Stimulated activated CD4-positive, alpha-beta T cell treated with anti-CD3 and anti-CD28 coated beads, TNF-alpha, amount 100 ng/mL, for 48 hours (primary cell): Measurements from ENCODE around the gene C4B.
"Not testable (repeated sequence)": the region's sequence is repeated elsewhere in the genome, so short reads cannot be mapped to it uniquely, and the experiment has no call there.

Experiments
- DNase-seq, 3 donors: peaks; one replicate each; pipeline ENCODE4 v3.0.0-alpha.2; 2020; ENCODE audit warnings: low read depth in 3 of 3

The C4B gene

DNA sequence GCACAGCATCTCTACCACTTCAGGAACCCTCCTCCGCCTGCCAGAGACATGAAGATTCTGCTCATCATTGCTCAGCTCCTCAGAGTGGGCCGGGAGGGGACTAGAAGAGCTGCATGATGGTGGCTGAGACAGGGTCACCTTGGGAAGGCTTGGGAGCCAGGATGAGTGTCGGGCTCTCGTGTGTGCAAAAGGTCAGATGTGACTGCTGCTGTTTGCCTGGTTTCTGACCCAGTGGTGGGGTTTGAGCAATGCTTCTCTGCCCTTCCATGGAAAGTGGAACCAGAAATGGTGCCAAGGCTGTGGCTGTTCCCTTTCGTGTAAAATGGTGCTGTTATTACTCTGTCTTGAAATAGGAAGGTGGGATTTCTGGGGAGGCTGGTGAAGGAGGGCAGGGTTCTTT, 33.6 kb upstream of the C4B start:
- not testable (repeated sequence) for DNase-seq

- DNase-seq: not testable (repeated sequence)
Observed at GRCh38 chr6:31981744-31982143, 32.9 kb upstream of the C4B start, which contains the start of gene C4A. Gene C4A, plus strand, starts transcription at chr6:31982057. Its CDS starts 51 bp downstream, at chr6:31982108.

DNA sequence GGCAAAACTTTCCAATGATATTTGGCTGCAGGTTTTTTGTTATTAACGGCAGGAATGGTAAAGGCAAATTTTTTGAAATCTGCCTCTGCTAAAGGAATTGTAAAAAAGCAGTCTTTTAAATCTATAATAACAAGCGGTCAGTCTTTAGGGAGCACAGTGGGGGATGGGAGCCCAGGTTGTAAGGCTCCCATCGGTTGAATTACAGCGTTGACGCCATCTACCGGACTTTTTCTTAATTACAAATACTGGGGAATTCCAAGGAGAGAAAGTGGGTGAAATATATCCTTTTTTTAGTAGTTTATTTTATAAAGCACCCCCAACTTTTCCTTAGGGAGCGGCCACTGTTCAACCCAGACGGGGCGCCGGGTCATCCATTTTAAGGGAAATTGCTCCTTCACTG, 25.2 kb upstream of the C4B start:
- DNase-seq: not testable (repeated sequence)

DNA sequence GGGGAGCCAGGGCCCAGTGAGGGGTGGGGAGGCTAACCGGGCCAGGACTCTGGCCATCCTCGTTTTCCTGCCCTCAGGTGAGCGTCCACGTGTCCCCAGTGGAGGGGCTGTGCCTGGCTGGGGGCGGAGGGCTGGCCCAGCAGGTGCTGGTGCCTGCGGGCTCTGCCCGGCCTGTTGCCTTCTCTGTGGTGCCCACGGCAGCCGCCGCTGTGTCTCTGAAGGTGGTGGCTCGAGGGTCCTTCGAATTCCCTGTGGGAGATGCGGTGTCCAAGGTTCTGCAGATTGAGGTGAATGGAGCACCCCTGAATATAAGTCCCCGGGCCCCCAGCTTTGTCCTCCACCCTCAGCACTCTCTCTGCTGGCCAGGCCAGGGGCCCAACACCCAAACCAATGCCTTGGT, 20.2 kb upstream of the C4B start:
- DNase-seq: not testable (repeated sequence)

- not testable (repeated sequence) for DNase-seq
Observed at GRCh38 chr6:31996385-31996784, 18.2 kb upstream of the C4B start.

DNA sequence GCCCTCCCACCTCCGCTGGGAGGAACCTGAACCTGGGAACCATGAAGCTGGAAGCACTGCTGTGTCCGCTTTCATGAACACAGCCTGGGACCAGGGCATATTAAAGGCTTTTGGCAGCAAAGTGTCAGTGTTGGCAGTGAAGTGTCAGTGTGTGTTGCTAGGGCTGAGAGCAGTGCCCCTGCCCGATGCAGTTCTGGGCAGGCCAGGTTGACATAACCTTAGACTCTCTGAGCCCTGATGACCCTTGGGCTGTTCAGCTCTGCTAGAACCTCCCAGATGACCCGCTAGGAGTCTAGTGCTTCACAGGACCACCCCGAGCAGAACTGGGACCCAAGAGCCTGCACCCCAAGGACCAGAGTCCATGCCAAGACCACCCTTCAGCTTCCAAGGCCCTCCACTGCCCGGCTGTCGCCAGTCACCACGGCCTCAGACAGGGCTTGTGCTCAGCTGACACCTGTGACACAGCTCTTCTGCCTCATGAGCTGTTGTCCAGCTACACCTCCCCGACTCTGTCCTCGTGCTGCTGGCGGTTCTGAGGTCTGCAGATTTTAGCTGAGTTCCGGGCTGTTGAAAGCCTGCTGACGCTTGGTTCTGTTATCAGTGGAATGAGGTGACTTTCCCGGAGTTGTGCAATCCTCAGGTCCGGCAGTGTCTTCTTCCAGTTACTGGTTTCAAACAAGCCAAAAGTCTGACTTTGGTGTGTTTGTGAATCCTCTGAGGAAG, 11.9 kb upstream of the C4B start:
- DNase-seq: not testable (repeated sequence)

DNA sequence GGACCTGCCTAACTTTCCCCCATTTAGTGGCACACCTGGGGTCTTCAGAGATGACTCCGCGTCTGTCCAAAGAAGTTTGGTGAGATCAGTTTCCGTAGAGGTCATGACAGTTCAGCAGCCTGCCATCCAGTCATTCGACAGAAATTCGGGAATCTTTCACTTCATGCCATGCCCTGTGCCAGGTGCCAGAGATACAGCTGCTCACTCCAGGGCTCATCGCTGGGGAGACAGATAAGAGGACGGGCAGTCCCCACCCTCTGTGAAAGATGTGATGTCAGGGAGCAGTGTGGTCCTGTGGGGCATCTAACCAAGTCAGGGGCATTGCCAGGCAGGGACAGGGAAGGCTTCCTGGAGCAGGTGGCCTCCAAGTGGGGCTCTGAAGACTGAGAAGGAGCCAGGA, 11.3 kb upstream of the C4B start:
- DNase-seq: not testable (repeated sequence)

GRCh38 chr6:32004393-32004792, 10.2 kb upstream of the C4B start:
- not testable (repeated sequence) for DNase-seq

- DNase-seq: not testable (repeated sequence)
Observed at GRCh38 chr6:32004864-32005537, 9.6 kb upstream of the C4B start.

DNA sequence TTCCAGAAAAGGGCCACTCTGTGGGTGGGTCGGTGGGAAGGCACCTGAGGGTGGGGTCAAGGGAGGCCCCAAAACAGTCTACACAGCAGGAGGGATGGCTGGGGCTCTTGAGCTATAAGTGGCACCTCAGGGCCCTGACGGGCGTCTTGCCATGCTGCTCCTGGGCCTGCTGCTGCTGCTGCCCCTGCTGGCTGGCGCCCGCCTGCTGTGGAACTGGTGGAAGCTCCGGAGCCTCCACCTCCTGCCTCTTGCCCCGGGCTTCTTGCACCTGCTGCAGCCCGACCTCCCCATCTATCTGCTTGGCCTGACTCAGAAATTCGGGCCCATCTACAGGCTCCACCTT, 9.1 kb upstream of the C4B start:
- not testable (repeated sequence) for DNase-seq

DNA sequence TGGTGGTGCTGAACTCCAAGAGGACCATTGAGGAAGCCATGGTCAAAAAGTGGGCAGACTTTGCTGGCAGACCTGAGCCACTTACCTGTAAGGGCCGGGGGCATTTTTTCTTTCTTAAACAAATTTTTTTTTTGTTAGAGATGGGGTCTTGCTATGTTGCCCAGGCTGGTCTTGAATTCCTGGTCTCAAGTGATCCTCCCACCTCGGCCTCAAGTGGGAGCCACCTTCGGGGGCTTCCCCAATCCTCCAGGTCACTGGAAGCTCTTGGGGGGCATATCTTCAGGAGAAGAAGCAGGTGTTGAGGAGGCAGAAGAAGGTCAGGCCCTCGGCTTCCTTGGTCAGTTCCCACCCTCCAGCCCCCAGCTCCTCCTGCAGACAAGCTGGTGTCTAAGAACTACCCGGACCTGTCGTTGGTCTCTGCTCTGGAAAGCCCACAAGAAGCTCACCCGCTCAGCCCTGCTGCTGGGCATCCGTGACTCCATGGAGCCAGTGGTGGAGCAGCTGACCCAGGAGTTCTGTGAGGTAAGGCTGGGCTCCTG, 8.5 kb upstream of the C4B start:
- not testable (repeated sequence) for DNase-seq

DNA sequence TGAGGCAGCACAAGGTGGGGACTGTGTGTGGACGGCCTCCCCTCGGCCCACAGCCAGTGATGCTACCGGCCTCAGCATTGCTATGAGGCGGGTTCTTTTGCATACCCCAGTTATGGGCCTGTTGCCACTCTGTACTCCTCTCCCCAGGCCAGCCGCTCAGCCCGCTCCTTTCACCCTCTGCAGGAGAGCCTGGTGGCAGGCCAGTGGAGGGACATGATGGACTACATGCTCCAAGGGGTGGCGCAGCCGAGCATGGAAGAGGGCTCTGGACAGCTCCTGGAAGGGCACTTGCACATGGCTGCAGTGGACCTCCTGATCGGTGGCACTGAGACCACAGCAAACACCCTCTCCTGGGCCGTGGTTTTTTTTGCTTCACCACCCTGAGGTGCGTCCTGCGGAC, 7.5 kb upstream of the C4B start:
- not testable (repeated sequence) for DNase-seq

GRCh38 chr6:32008037-32008436, 6.6 kb upstream of the C4B start:
- not testable (repeated sequence) for DNase-seq

DNA sequence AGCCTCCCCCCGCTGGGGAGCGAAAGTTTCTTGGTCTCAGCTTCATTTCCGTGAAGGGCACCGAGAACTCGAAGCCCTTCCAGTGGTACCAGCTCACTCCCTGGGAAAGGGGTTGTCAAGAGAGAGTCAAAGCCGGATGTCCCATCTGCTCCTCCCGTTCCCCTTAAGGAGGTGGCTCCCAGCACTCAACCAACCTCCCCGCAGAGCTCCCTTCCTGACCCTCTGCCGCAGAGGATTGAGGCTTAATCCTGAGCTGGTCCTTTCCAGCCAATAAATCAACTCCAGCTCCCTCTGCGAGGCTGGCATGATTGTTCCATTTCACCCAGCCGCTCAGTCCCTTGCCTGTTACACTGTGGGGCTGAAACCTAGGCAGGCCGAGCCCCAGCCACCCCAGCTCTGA, 6.0 kb upstream of the C4B start:
- not testable (repeated sequence) for DNase-seq

GRCh38 chr6:32009537-32009936, 5.1 kb upstream of the C4B start:
- not testable (repeated sequence) for DNase-seq

DNA sequence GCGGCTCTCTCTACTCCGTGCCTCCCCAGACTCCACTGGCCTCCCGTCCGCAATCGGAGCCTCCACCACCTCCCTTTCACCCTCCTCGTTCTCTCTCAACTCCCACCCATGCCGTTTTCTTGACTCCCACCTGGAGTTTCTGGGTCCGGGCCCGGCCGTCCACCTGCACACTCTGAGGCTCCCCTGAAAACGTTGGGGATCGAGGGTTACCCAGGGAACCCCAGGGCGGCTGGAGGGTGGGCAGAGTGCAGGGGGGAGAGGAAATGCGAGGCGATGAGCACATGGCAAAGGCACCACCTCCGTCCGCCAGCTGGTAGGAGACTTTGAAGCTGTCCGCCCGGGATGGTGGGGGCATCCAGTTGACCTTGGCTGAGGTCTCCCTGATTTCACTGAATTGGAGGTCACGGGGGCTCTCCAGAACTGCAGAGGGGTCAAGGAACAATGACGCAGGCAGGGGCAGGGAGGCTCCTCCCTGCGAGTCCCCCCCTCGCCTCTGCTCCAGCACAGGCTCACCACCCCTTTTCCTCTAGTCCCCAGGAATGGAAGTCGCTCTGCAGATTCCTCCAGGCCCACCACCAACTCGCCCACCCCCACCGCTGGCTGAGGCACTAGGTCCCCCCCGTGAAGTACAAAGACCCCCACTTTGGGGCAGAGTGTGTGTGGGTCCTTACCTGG, 3.6 kb upstream of the C4B start:
- DNase-seq: not testable (repeated sequence)

- not testable (repeated sequence) for DNase-seq
Observed at GRCh38 chr6:32012941-32013617, 1.5 kb upstream of the C4B start.

DNA sequence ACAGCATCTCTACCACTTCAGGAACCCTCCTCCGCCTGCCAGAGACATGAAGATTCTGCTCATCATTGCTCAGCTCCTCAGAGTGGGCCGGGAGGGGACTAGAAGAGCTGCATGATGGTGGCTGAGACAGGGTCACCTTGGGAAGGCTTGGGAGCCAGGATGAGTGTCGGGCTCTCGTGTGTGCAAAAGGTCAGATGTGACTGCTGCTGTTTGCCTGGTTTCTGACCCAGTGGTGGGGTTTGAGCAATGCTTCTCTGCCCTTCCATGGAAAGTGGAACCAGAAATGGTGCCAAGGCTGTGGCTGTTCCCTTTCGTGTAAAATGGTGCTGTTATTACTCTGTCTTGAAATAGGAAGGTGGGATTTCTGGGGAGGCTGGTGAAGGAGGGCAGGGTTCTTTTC, 857 bp upstream of the C4B start:
- DNase-seq: not testable (repeated sequence)

DNA sequence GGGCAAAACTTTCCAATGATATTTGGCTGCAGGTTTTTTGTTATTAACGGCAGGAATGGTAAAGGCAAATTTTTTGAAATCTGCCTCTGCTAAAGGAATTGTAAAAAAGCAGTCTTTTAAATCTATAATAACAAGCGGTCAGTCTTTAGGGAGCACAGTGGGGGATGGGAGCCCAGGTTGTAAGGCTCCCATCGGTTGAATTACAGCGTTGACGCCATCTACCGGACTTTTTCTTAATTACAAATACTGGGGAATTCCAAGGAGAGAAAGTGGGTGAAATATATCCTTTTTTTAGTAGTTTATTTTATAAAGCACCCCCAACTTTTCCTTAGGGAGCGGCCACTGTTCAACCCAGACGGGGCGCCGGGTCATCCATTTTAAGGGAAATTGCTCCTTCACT, 7.5 kb downstream of the C4B start:
- not testable (repeated sequence) for DNase-seq

DNA sequence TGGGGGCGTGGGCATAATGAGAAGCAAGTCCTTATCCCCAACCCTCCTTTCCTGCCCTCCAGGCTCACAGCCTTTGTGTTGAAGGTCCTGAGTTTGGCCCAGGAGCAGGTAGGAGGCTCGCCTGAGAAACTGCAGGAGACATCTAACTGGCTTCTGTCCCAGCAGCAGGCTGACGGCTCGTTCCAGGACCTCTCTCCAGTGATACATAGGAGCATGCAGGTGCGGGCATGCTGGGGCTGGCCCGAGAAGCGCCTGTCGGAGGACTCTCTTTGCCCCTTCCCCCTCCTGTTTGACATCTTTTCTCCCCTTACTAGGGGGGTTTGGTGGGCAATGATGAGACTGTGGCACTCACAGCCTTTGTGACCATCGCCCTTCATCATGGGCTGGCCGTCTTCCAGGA, 14.0 kb downstream of the C4B start:
- DNase-seq: not testable (repeated sequence)

GRCh38 chr6:32029553-32029952, 15.0 kb downstream of the C4B start:
- DNase-seq: not testable (repeated sequence)
